Left ventricle myocardium superior (tissue), 1 donor: ENCODE measurements around the gene CPT1B. TPM values are rescaled to one million over a fixed set of nuclear protein-coding genes. Genes with fewer than 3 reads are reported as not detected.
A peak's percentile ranks its signal among the peaks of the same experiment; 100 is the strongest.
"Not testable (repeated sequence)": the region's sequence is repeated elsewhere in the genome, so short reads cannot be mapped to it uniquely, and the experiment has no call there.

Experiments
- ATAC-seq: fragments of 200-7000 bp; cut with Tn5 transposase; one replicate; pipeline ENCODE4 v1.9.1; 2020; ENCODE audit warnings: mild to moderate bottlenecking, moderate library complexity
- DNase-seq: peaks from one replicate; pipeline ENCODE4 v3.0.0-alpha.2; 2020
- intact Hi-C: fragments of 100-400 bp; cut with micrococcal nuclease; formaldehyde crosslinking; loops from one replicate; pipeline ENCODE4 v1.11.0; 2022
- total RNA-seq: library from RNA; stranded (reverse); fragmentation: NEBNext Ultra II Directional; extraction: Animal tissue kit (Norgen Biotek cat#: 25700); gene quantifications from one replicate; pipeline ENCODE4 v1.2.1, GENCODE V29; 2021
- donor health status: DM: no; HTN: yes; CAD: no; lungs with severe emphysema.

The CPT1B gene
- total RNA-seq, 1 donor from 2014 or later = 458 TPM

DNA sequence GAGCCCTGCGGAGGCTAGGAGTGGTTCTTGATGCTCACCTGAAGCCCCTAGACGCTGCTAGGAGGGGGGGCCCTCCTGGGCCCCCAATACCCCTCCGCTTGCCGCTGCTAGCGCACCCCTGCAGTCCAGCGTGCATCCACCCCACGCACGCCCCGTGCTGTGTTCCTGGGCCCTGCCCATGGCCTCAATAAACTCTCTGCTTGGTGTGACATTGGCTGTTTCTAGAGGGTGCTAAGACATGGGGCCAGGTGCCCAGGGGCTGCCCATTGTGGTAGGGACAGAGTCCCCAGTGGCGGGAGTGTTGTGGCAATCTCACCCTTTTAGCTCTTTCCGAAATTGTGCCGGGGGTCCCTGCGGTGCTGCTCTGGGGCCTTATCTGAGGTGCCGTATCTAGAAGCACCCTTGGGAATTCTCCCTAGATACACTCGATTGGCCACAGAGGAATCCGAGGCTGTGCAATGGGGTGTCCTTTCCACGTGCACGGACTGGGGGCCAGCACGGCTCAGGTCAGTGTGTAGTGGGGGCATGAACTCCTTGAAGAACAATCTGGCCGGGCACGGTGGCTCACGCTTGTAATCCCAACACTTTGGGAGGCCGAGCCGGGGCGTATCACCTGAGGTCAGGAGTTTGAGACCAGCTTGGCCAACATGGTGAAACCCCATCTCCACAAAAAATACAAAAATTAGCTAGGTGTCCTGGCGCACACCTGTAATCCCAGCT is 33.3 kb upstream of the CPT1B start:
- intact Hi-C loops = no loop called here
- DNase-seq = no peak
- ATAC-seq = no peak

GRCh38 chr22:50610581-50610980 is 32.4 kb upstream of the CPT1B start:
- DNase-seq (no peak), ATAC-seq (no peak)
- intact Hi-C loops = no loop called here

DNA sequence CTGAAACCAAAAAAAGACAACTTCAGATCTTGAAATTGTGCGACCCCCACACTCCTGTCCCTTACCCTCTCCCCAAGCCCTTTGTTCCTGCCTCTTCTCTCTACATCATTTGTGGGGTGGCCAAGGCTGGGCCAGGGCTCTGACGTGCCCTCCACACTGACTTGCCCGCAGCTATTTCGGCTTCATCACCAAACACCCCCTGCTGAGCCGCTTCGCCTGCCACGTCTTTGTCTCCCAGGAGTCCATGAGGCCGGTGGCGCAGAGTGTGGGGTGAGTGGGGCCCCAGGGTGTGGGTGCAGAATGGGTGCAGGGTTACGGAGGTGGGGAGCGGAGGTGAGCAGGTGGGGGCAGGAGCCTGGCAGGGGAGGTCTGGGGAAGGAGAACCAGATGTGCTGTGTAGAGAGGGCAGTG is 31.8 kb upstream of the CPT1B start:
- DNase-seq (no peak), ATAC-seq (no peak)
- intact Hi-C loops = no loop called here

DNA sequence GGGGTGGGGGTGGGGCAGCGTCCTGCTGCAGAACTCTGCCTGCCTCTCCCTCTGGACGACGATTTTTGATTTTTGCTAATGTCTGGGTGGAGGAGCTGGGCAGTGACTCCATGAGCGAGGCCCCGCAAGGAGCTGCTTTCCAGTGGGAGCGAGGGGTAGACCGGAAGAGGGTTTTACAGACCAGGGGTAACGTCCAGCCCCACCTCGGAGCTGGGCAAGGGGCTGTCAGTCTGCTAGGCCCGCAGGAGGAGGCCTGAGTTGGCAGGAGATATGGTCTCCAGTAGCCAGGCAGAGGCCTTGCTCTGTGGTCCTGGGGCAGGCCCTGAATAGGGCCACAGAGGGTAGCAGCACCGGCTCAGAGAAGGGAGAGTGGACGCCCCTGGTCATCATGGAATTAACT is 31.4 kb upstream of the CPT1B start:
- ATAC-seq (no peak), DNase-seq (no peak)
- intact Hi-C loops = no loop called here

GRCh38 chr22:50608996-50609395 is 30.8 kb upstream of the CPT1B start:
- no peak for ATAC-seq
- DNase-seq = no peak
- intact Hi-C loops = no loop called here

- DNase-seq, ATAC-seq, intact Hi-C loops: not testable (repeated sequence)
Observed at GRCh38 chr22:50608058-50608840, 30.0 kb upstream of the CPT1B start.

GRCh38 chr22:50607659-50608020 is 29.4 kb upstream of the CPT1B start:
- DNase-seq (no peak), ATAC-seq (no peak)
- intact Hi-C loops = no loop called here

DNA sequence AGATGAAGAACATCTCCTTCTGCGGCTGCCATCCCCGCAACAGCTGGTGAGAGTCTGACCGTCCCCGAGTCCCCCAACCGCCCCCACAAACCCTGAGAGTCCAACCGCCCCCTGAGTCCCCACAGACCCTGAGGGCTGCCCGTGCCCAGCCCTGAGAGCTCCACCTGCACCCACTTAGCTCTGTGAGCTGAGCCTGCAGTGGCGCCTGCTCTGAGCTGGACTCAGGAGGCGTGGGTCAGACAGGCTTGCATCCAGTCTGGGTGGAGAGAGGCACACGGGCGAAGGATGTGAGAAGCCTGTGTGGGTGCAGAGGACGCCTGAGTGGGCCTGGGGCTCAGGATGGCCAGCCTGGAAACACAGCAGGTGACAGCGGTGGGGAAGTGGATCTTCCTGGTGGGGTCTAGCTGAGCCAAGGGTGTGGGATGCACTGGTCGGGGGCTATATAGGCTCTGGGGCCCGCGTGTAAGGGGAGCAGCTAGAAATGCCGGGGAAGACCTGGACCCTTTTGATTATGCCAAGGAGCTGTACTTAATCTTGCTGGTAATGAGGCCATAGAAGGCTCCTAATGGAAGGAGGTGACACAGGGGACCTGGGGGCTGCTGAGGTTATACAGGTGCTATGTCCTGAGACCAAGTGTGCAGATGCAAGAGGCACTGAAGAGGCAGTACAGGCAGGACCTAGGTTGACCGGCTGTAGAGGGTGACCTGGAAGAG is 28.9 kb upstream of the CPT1B start:
- intact Hi-C loops = no loop called here
- DNase-seq (no peak), ATAC-seq (no peak)

GRCh38 chr22:50606165-50606945 is 28.1 kb upstream of the CPT1B start:
- intact Hi-C loops = no loop called here
- no peak for ATAC-seq
- peak; percentile 11 for DNase-seq

GRCh38 chr22:50605613-50606074 is 27.4 kb upstream of the CPT1B start:
- DNase-seq (peak; percentile 22), ATAC-seq (no peak)
- intact Hi-C loops = no loop called here

- no peak for ATAC-seq
- peak; percentile 18 for DNase-seq
- intact Hi-C loops = no loop called here
Observed at GRCh38 chr22:50605002-50605612, 26.9 kb upstream of the CPT1B start.

GRCh38 chr22:50604256-50605001 is 26.2 kb upstream of the CPT1B start:
- intact Hi-C loops = no loop called here
- DNase-seq (peak; percentile 8), ATAC-seq (no peak)

GRCh38 chr22:50603511-50604255 is 25.5 kb upstream of the CPT1B start:
- DNase-seq (peak; percentile 24), ATAC-seq (no peak)
- intact Hi-C loops = no loop called here

DNA sequence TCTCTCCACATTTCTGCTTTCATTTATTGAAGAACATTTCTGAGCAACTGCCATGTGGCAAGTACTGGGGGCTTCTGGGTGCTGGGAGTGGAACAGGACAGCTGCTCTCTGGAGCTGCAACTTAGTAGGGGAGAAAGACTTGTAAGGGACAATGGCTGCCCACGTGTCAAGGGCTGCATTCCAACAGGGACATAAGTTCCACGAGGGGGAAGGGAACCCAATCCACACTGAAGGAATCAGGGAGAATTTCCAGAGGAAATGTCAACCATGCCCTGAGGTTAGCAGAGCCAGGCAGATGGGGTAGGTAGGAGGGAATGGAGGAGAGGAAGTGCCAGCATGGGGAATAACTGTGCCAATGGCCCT is 24.1 kb upstream of the CPT1B start:
- no peak for DNase-seq
- ATAC-seq = no peak
- intact Hi-C loops = no loop called here

GRCh38 chr22:50601669-50602337 is 23.6 kb upstream of the CPT1B start:
- intact Hi-C loops = no loop called here
- DNase-seq (peak; percentile 3), ATAC-seq (no peak)

GRCh38 chr22:50600967-50601668 is 22.9 kb upstream of the CPT1B start:
- peak; percentile 29 for DNase-seq
- ATAC-seq = no peak
- intact Hi-C loops = no loop called here

- ATAC-seq (peak; percentile 35), DNase-seq (peak; percentile 29)
- intact Hi-C loops = no loop called here
Observed at GRCh38 chr22:50600538-50600937, 22.3 kb upstream of the CPT1B start, which contains the start of gene MAPK8IP2. Gene MAPK8IP2, plus strand, starts transcription at chr22:50600793. Its CDS starts 26 bp downstream, at chr22:50600819.
